ENCODE measurements around the gene USP54.

GRCh38 chr10:73460897-73461296 is 130.2 kb downstream of the USP54 start:
- TF ChIP-seq, protein P1, sequence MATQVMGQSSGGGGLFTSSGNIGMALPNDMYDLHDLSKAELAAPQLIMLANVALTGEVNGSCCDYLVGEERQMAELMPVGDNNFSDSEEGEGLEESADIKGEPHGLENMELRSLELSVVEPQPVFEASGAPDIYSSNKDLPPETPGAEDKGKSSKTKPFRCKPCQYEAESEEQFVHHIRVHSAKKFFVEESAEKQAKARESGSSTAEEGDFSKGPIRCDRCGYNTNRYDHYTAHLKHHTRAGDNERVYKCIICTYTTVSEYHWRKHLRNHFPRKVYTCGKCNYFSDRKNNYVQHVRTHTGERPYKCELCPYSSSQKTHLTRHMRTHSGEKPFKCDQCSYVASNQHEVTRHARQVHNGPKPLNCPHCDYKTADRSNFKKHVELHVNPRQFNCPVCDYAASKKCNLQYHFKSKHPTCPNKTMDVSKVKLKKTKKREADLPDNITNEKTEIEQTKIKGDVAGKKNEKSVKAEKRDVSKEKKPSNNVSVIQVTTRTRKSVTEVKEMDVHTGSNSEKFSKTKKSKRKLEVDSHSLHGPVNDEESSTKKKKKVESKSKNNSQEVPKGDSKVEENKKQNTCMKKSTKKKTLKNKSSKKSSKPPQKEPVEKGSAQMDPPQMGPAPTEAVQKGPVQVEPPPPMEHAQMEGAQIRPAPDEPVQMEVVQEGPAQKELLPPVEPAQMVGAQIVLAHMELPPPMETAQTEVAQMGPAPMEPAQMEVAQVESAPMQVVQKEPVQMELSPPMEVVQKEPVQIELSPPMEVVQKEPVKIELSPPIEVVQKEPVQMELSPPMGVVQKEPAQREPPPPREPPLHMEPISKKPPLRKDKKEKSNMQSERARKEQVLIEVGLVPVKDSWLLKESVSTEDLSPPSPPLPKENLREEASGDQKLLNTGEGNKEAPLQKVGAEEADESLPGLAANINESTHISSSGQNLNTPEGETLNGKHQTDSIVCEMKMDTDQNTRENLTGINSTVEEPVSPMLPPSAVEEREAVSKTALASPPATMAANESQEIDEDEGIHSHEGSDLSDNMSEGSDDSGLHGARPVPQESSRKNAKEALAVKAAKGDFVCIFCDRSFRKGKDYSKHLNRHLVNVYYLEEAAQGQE (IDR thresholded peaks at IDR 0.05; ENCODE audit: insufficient read depth in 1 of 2, low read depth in 2 of 2, low read length in 1 of 2): no peak
- TF ChIP-seq CTCF (IDR thresholded peaks at IDR 0.05): no peak
